K562 (cell line): Measurements from ENCODE around the gene PIKFYVE. TPM values are rescaled to one million over a fixed set of nuclear protein-coding genes. Genes with fewer than 3 reads are reported as not detected.
A peak's percentile ranks its signal among the peaks of the same experiment; 100 is the strongest.

ENCODE experiments used
- CBFB ChIP-seq: sonication (generic); formaldehyde crosslinking; IDR thresholded peaks from 2 replicates; pipeline ENCODE4 v1.4.0; 2020; ENCODE audit warnings: mild to moderate bottlenecking, missing genetic modification reagents
- CEBPG ChIP-seq, 3 experiments: fragments of 200-800 bp in 1 of 3; sonication (Bioruptor generic) in 1 of 3; sonication (generic) in 1 of 3; formaldehyde crosslinking in 1 of 3; IDR thresholded peaks in 2 of 3; conservative IDR thresholded peaks in 1 of 3; 2 replicates each; pipeline versions ENCODE4 v1.6.1 to v1.8.0; 2016 to 2022; ENCODE audit warnings: missing compliant biosample characterization in 2 of 3, missing genetic modification characterization in 2 of 3, mild to moderate bottlenecking in 1 of 3, missing genetic modification reagents in 1 of 3
- DIDO1 ChIP-seq: fragments of 450-650 bp; IDR thresholded peaks from 2 replicates; pipeline ENCODE4 v1.6.1; 2016; ENCODE audit warnings: low read depth, missing biosample characterization, missing genetic modification characterization
- E2F8 ChIP-seq: fragments of 450-650 bp; IDR thresholded peaks from 2 replicates; pipeline ENCODE4 v1.7.1; 2018; ENCODE audit warnings: mild to moderate bottlenecking, low read depth; ENCODE audit not compliant: partially characterized antibody
- ELF2 ChIP-seq: fragments of 250-450 bp; sonication (Bioruptor Pico); IDR thresholded peaks from 2 replicates; pipeline ENCODE4 v1.5.0; 2021; ENCODE audit warnings: mild to moderate bottlenecking
- HMG20B ChIP-seq: fragments of 250-450 bp; sonication (Bioruptor Pico); IDR thresholded peaks from 2 replicates; pipeline ENCODE4 v1.5.0; 2021; ENCODE audit warnings: mild to moderate bottlenecking
- ILF3 ChIP-seq: fragments of 450-650 bp; IDR thresholded peaks from 2 replicates; pipeline ENCODE4 v1.6.1; 2018; ENCODE audit warnings: antibody characterized with exemption, mild to moderate bottlenecking, moderate library complexity, borderline replicate concordance
- NFE2L1 ChIP-seq: fragments of 450-650 bp; IDR thresholded peaks from 2 replicates; pipeline ENCODE4 v1.6.1; 2016; ENCODE audit warnings: missing genetic modification characterization, low read depth, mild to moderate bottlenecking, missing compliant biosample characterization, moderate library complexity, borderline replicate concordance
- NRF1 ChIP-seq, 2 experiments: fragments of 450-650 bp; IDR thresholded peaks in 1 of 2; conservative IDR thresholded peaks in 1 of 2; 2 replicates each; pipeline ENCODE4 v1.6.1; 2014; ENCODE audit warnings: mild to moderate bottlenecking in 2 of 2
- SAFB2 ChIP-seq: fragments of 200-400 bp; formaldehyde crosslinking; IDR thresholded peaks from 2 replicates; pipeline ENCODE4 v1.6.1; 2018; ENCODE audit warnings: borderline replicate concordance, low read length, low read depth, moderate library complexity; ENCODE audit not compliant: severe bottlenecking
- TCF3 ChIP-seq: sonication (generic); formaldehyde crosslinking; IDR thresholded peaks from 2 replicates; pipeline ENCODE4 v1.4.0; 2020; ENCODE audit warnings: mild to moderate bottlenecking, missing genetic modification reagents
- TCF7 ChIP-seq: sonication (generic); IDR thresholded peaks from 2 replicates; pipeline ENCODE4 v1.6.1; 2016; ENCODE audit warnings: antibody characterized with exemption, borderline replicate concordance
- XRCC3 ChIP-seq: fragments of 450-650 bp; IDR thresholded peaks from 2 replicates; pipeline ENCODE4 v1.6.1; 2017; ENCODE audit warnings: mild to moderate bottlenecking, moderate library complexity
- ZBTB26 ChIP-seq: fragments of 450-650 bp; formaldehyde crosslinking; IDR thresholded peaks from 2 replicates; pipeline ENCODE4 v1.4.0; 2022; ENCODE audit warnings: missing genetic modification characterization
- ZFP30 ChIP-seq: fragments of 250-450 bp; sonication (Bioruptor Pico); IDR thresholded peaks from 2 replicates; pipeline ENCODE4 v1.8.0; 2022; ENCODE audit warnings: moderate library complexity, mild to moderate bottlenecking, inconsistent platforms, borderline replicate concordance
- ZNF449 ChIP-seq: fragments of 250-450 bp; sonication (Bioruptor Pico); IDR thresholded peaks from 2 replicates; pipeline ENCODE4 v1.8.0; 2022; ENCODE audit warnings: moderate library complexity, mild to moderate bottlenecking, inconsistent platforms
- ZNF780A ChIP-seq: fragments of 250-450 bp; sonication (Bioruptor Pico); IDR thresholded peaks from 2 replicates; pipeline ENCODE4 v1.5.0; 2021; ENCODE audit warnings: mild to moderate bottlenecking
- polyA plus RNA-seq, 8 experiments: library from polyadenylated mRNA; depleted of rRNA in 4 of 8; stranded (reverse) in 5 of 8; unstranded in 3 of 8; fragments of >200 nt; fragmentation: Nextera tagmentation in 2 of 8; fragmentation: Illumina TruSeq in 1 of 8; extraction: Ambion mirVana in 2 of 8; extraction: Trizol in 1 of 8; gene quantifications; 2 replicates each; pipeline versions ENCODE4 v1.2.1 to v1.2.3, GENCODE V29; 2011 to 2014; ENCODE audit warnings: inconsistent platforms in 1 of 8, missing spikeins in 1 of 8
- total RNA-seq, 7 experiments: library from RNA; depleted of rRNA in 6 of 7; stranded (reverse); fragments of >200 nt in 6 of 7; fragmentation: Illumina TruSeq in 2 of 7; extraction: Trizol in 2 of 7; gene quantifications; 2 replicates each; pipeline versions ENCODE4 v1.2.1 to v1.2.3, GENCODE V29; 2011 to 2021; ENCODE audit warnings: low replicate concordance in 1 of 7
- TF ChIP-seq, protein P1 (sequence below): fragments of 250-450 bp; sonication (Bioruptor Pico); IDR thresholded peaks from 2 replicates; pipeline ENCODE4 v1.9.0; 2021; ENCODE audit warnings: mild to moderate bottlenecking

PIKFYVE gene
- total and polyA plus RNA-seq, 9 of the 15 experiments (the other 6 are each of a cell fraction or from before 2014, with no cell fraction given) = 3.6 to 25.6 (median 16.7) TPM

DNA sequence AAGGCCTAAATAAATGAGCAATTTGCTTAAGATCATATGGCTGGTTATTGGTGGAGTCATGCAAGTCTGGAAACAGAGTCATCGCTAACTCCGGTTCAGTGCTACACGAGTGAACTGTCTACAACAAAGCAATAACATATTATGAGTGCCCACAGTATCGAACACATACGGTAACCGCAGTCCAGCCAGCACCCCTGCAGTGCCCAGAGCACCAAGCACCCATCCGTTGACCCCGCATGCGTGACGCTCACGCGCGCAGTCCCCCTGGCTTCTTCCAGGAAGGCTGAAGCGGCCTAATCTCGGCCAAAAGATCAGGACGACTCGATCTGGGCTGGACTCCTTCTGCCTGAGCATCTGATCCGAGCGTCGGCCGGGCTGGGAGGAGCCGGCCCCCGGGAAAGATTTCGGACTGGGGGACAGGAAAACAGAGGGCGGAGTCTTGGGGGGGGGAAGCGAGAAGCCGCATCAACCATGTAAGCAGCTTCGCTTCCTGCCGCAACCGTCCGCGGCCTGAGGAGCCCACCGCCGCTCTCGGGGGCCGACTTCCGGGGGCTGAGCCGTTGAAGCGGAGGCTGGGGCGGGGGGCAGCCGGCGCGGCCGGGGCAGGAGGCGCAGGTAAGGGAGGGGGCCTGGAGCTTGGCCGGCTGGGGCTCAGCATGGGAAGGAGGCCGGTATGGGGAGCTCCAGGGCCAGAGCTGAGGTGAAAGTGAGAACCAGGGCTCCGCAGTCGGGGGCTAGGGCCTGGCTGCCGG lies at the start of gene PIKFYVE (continued):
- TF ChIP-seq E2F8 (no peak), DIDO1 (no peak), ELF2 (CRISPR knock-in tag) (no peak), TCF7 (no peak), NFE2L1 (tag) (no peak), SAFB2 (no peak), ZNF449 (CRISPR knock-in tag) (no peak), ZBTB26 (no peak), ILF3 (no peak), ZNF780A (CRISPR knock-in tag) (no peak), CEBPG (CRISPR knock-in tag; IDR thresholded peaks at IDR 0.05) (no peak), CEBPG (tag; conservative IDR thresholded peaks at IDR 0.05 in 1 of 2, IDR thresholded peaks at IDR 0.05 in 1 of 2) (no peak), ZFP30 (CRISPR knock-in tag) (no peak), CBFB (CRISPR knock-in tag) (peak; percentile 91), HMG20B (CRISPR knock-in tag) (no peak), TCF3 (CRISPR knock-in tag) (peak; percentile 21; the same call in 1 of the 2 replicates), NRF1 (conservative IDR thresholded peaks at IDR 0.05 in 1 of 2, IDR thresholded peaks at IDR 0.05 in 1 of 2) (peak; percentile 90 to 92), XRCC3 (no peak)
- TF ChIP-seq, protein P1, sequence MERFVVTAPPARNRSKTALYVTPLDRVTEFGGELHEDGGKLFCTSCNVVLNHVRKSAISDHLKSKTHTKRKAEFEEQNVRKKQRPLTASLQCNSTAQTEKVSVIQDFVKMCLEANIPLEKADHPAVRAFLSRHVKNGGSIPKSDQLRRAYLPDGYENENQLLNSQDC (CRISPR knock-in tag) = no peak
- TF ChIP-seq, all 486 proteins: peak for 123
